Tibial nerve (tissue), 4 donors: ENCODE results near the gene ZCCHC14. TPM values are rescaled to one million over a fixed set of nuclear protein-coding genes. Genes with fewer than 3 reads are reported as not detected.

Source experiments
- DNase-seq, 2 donors: peaks; one replicate each; pipeline ENCODE4 v3.0.0-alpha.2; 2019; ENCODE audit warnings: low spot score in 2 of 2
- H3K27ac ChIP-seq, 4 donors: fragments of 200-600 bp; sonication (generic) in 3 of 4; one replicate each; pipeline ENCODE4 v1.5.1; 2017 to 2019; ENCODE audit warnings: mild to moderate bottlenecking in 1 of 4
- H3K27me3 ChIP-seq, 2 donors: fragments of 200-600 bp; sonication (generic) in 1 of 2; one replicate each; pipeline versions ENCODE4 v1.5.1 to v1.6.0; 2017 to 2019
- H3K36me3 ChIP-seq, 3 donors: fragments of 200-600 bp; sonication (generic); one replicate each; pipeline ENCODE4 v1.5.1; 2018 to 2019
- H3K4me1 ChIP-seq, 4 donors: fragments of 200-600 bp; sonication (generic) in 3 of 4; one replicate each; pipeline ENCODE4 v1.5.1; 2017 to 2019
- H3K4me3 ChIP-seq, 4 donors: fragments of 200-600 bp; sonication (generic) in 3 of 4; one replicate each; pipeline ENCODE4 v1.5.1; 2017 to 2019; ENCODE audit warnings: mild to moderate bottlenecking in 1 of 4, moderate library complexity in 1 of 4
- H3K9me3 ChIP-seq, 4 donors: fragments of 200-600 bp; sonication (generic) in 3 of 4; one replicate each; pipeline ENCODE4 v1.5.1; 2017 to 2019
- CTCF ChIP-seq, 5 experiments: fragments of 200-600 bp in 3 of 5; fragments of 450-650 bp in 2 of 5; sonication (generic) in 3 of 5; IDR thresholded peaks; one replicate each; pipeline ENCODE4 v1.5.1; 2016 to 2019; ENCODE audit warnings: antibody characterized with exemption in 5 of 5, mild to moderate bottlenecking in 3 of 5, moderate library complexity in 2 of 5
- EP300 ChIP-seq, 2 donors: sonication (generic); formaldehyde crosslinking; IDR thresholded peaks; one replicate each; pipeline ENCODE4 v1.6.1; 2017; ENCODE audit warnings: antibody characterized with exemption in 2 of 2, mild to moderate bottlenecking in 1 of 2
- POLR2A ChIP-seq, 2 donors: fragments of 450-650 bp; IDR thresholded peaks; one replicate each; pipeline ENCODE4 v1.6.1; 2017; ENCODE audit warnings: antibody characterized with exemption in 2 of 2, mild to moderate bottlenecking in 2 of 2, moderate library complexity in 2 of 2
- WGBS, 2 donors: methylation state at CpG; one replicate each; pipeline ENCODE4 v1.1.5; 2018; 5-methylcytosine and 5-hydroxymethylcytosine counted together
- total RNA-seq, 4 donors: library from RNA; depleted of rRNA; stranded (reverse); fragments of >200 nt; gene quantifications; one replicate each; pipeline ENCODE4 v1.1.0, GENCODE V29; 2016

The ZCCHC14 gene
- total RNA-seq, 4 donors from 2014 or later: 15.3 to 45.8 (median 25.8) TPM

- Histone ChIP-seq H3K36me3 (peaks cover 0 to 22% (median 0%) of the 10 kb centered on the region in 3 donors), H3K4me1 (peaks cover 0 to 57% (median 10%) of the 10 kb centered on the region in 4 donors), H3K27me3 (no peaks in the 10 kb centered on the region), H3K4me3 (no peak overlapping the region), H3K9me3 (no peaks in the 10 kb centered on the region), H3K27ac (no peak overlapping the region)
- TF ChIP-seq POLR2A (IDR thresholded peaks at IDR 0.05): no peak
- no peak for TF ChIP-seq CTCF (IDR thresholded peaks at IDR 0.05)
- no peak for TF ChIP-seq EP300 (IDR thresholded peaks at IDR 0.05)
- 87% methylated on average over 14 of the region's 14 CpGs for WGBS, 2 donors
- no peak for DNase-seq
Measured at GRCh38 chr16:87369117-87369765, 123.6 kb downstream of the ZCCHC14 start.

- no peak overlapping the region for H3K4me3 ChIP-seq
- peak in 1 of 2 donors; percentile 46 for TF ChIP-seq EP300 (IDR thresholded peaks at IDR 0.05)
- no peak for TF ChIP-seq CTCF (IDR thresholded peaks at IDR 0.05)
- TF ChIP-seq POLR2A (IDR thresholded peaks at IDR 0.05): no peak
- H3K9me3 ChIP-seq: no peaks in the 10 kb centered on the region
- H3K4me1 ChIP-seq: peaks cover 0 to 68% (median 12%) of the 10 kb centered on the region in 4 donors
- no peak for DNase-seq
- H3K27me3 ChIP-seq: no peaks in the 10 kb centered on the region
- no peak overlapping the region for H3K27ac ChIP-seq
- WGBS, 2 donors: 56 to 59% methylated on average over 5 of the region's 5 CpGs
- peaks cover 0 to 30% (median 0%) of the 10 kb centered on the region in 3 donors for H3K36me3 ChIP-seq
Measured at GRCh38 chr16:87368029-87368770, 124.6 kb downstream of the ZCCHC14 start.

GRCh38 chr16:87367529-87367928 is 125.3 kb downstream of the ZCCHC14 start:
- Histone ChIP-seq H3K4me3 (no peak overlapping the region), H3K36me3 (peaks cover 0 to 34% (median 0%) of the 10 kb centered on the region in 3 donors), H3K9me3 (no peaks in the 10 kb centered on the region), H3K27ac (no peak overlapping the region), H3K27me3 (no peaks in the 10 kb centered on the region), H3K4me1 (peaks cover 0 to 69% (median 12%) of the 10 kb centered on the region in 4 donors)
- TF ChIP-seq EP300 (IDR thresholded peaks at IDR 0.05) (no peak), CTCF (IDR thresholded peaks at IDR 0.05) (no peak), POLR2A (IDR thresholded peaks at IDR 0.05) (no peak)
- DNase-seq: no peak
- WGBS, 2 donors: 89 to 92% methylated on average over 9 of the region's 9 CpGs

GRCh38 chr16:87366930-87367329 is 125.9 kb downstream of the ZCCHC14 start:
- peaks cover 0 to 39% (median 0%) of the 10 kb centered on the region in 3 donors for H3K36me3 ChIP-seq
- no peaks in the 10 kb centered on the region for H3K27me3 ChIP-seq
- no peak overlapping the region for H3K4me3 ChIP-seq
- H3K27ac ChIP-seq: no peak overlapping the region
- 85 to 93% methylated on average over 1 of the region's 1 CpG for WGBS, 2 donors
- TF ChIP-seq EP300 (IDR thresholded peaks at IDR 0.05) (no peak), CTCF (IDR thresholded peaks at IDR 0.05) (no peak), POLR2A (IDR thresholded peaks at IDR 0.05) (no peak)
- no peaks in the 10 kb centered on the region for H3K9me3 ChIP-seq
- no peak for DNase-seq
- H3K4me1 ChIP-seq: peaks cover 0 to 66% (median 12%) of the 10 kb centered on the region in 4 donors

GRCh38 chr16:87366288-87366687 is 126.5 kb downstream of the ZCCHC14 start:
- H3K27me3 ChIP-seq: no peaks in the 10 kb centered on the region
- H3K36me3 ChIP-seq: peaks cover 0 to 45% (median 0%) of the 10 kb centered on the region in 3 donors
- no peaks in the 10 kb centered on the region for H3K9me3 ChIP-seq
- H3K4me3 ChIP-seq: no peak overlapping the region
- 81 to 84% methylated on average over 4 of the region's 4 CpGs for WGBS, 2 donors
- TF ChIP-seq EP300 (IDR thresholded peaks at IDR 0.05): no peak
- TF ChIP-seq CTCF (IDR thresholded peaks at IDR 0.05): no peak
- no peak for TF ChIP-seq POLR2A (IDR thresholded peaks at IDR 0.05)
- peaks cover 0 to 60% (median 12%) of the 10 kb centered on the region in 4 donors for H3K4me1 ChIP-seq
- H3K27ac ChIP-seq: no peak overlapping the region
- no peak for DNase-seq
